Kasumi-1 (cell line): Measurements from ENCODE around the gene PXDN.
"Not testable (repeated sequence)": the region's sequence is repeated elsewhere in the genome, so short reads cannot be mapped to it uniquely, and the experiment has no call there.

Experiments
- DNase-seq, 2 experiments: peaks; one replicate each; lab custom pipeline; 2025; lab: John Stamatoyannopoulos, UW

Gene PXDN

DNA sequence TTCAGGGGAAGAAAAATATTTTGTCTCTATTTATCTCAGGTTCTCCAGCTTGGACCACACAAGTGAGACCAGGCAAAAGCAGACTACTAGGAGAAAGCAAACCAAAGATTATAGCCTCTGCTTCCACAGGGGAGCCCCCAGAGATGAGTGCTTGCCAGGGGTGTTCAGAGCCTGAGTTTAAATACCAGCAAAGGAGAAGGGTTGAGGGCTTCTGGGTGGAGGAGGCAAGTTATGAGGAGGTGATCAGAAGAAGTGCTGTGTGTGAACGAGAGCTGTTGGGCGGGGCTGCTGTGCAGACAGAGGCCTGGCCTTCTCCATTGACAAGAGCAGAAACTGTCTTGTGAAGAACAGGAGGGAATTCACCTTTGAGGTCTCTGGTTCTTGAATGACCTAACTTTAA, 32.8 kb upstream of the PXDN start:
- DNase-seq, result no peak

DNA sequence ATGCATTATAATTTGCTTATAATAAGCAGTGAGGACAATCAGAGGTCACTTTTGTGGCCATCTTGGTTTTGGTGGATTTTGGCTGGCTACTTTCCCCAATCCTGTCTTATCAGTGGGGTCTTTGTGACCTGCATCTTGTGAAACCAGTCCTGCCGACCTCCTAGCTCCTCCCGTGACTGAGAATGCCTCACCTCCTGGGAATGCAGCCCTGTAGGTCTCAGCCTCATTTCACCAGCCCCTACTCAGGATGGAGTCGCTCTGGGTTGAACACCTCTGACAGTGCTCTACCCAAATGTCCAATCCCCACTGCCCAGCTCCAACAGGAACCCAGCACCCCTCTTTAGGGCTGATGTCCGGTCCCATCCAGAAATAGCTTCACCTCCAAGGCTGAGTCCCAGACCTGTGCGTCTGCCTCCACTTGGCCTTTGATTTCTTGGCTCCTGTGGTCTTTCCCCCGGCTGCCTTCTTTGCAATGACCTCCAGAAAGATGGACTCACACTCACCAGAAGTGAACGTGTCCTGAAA, 31.3 kb upstream of the PXDN start:
- DNase-seq, result no peak

DNA sequence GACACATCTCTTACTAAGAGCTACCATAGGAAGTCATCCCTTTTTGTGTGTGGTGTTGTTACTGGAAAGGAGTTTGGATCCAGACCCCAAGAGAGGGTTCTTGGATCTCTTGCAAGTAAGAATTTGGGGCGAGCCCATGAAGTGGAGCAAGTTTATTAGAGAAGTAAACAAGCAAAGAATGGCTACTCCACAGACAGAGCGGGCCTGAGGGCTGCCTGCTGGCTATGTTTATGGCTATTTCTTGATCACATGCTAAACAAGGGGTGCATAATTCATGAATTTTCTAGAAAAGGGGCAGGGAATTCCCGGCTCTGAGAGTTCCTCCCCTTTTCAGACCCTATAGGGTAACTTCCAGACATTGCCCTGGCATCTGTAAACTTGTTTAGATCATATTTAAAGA, 30.6 kb upstream of the PXDN start:
- no peak for DNase-seq

DNA sequence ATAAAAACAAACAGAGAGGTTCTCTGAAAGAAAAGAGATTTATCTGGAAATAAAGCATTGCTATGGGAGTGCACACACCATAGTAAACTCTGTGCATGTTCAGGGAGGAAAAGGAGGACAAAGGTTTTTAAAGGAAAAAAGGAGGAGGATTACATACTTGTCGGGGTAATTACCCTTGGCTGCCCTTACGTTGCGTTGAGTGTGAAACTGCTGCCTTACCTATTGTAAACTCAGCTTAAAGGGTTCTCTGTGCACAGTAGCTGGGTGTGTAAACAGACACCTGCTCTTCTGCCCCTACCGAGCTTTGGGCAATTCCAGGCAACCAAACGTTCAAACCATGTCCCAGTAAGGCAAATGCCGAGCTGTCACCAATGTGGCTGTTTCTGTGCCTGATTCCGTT, 29.6 kb upstream of the PXDN start:
- no peak for DNase-seq

DNA sequence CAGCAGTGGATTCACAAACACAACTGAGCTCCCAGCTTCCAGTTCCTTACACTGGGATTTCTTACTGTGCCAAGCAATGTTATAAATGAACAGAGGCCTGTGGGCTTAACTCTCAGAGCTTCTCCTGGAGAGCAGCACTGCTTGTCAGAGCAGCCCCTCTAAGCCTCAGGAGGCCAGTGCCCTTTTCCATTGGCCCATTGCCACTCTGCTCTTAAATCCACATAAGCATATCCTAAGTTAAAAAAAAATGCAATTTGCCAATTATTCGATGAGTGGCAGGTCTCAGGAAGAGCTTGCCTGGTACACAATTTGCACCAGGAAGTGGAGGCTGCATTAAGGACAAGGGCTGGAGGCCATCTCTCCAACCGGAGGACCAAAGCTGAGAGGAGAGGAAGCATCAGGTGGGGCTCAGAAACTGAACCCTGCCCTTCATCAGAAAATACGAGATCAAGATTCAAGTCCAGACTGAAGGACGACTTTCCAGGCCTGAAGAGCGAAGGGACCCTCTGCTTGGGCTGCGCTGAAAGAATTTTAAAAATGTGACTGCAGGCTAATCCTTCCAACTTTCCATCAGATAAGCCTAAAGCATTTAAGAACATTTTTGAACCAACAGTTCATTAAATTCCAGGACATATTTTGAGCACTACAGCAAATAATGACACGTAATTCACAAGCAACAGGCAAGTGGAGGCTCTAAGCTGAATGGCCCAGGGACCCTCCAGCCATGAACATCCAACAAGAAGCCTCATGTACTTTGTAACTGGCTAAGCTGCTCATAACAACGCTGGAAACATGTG, 28.4 kb upstream of the PXDN start:
- DNase-seq, result no peak

DNA sequence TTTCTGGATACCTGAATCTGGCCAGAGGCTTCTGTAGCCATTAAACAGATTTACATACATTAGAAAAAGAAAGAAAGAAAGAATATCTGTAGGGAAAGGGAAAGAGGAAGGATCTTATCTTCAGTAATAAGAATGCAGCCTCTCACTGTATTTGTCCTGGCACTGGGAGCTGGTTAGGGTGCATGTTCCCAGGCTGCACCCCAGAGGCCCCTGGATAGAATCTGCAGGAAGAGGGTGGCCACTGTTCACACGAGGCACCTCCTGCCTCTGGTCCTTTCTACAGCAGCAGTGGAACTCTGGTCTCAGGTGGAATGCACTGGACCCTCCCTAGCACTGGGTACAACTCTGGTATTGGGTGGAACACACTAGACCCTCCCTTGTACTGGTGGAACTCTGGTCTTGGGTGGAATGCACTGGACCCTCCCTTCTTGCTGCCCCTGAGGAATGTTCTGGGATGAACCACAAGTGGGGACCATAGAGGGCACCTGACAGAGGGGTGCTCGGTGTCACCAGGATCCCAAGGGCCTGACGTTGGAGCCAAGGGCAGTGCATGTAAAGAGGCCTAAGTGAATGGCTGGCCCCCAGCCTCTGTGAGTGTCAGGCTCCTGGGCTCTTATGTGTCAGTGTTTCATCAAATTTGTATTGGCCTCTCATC, 27.4 kb upstream of the PXDN start:
- DNase-seq, result no peak

DNA sequence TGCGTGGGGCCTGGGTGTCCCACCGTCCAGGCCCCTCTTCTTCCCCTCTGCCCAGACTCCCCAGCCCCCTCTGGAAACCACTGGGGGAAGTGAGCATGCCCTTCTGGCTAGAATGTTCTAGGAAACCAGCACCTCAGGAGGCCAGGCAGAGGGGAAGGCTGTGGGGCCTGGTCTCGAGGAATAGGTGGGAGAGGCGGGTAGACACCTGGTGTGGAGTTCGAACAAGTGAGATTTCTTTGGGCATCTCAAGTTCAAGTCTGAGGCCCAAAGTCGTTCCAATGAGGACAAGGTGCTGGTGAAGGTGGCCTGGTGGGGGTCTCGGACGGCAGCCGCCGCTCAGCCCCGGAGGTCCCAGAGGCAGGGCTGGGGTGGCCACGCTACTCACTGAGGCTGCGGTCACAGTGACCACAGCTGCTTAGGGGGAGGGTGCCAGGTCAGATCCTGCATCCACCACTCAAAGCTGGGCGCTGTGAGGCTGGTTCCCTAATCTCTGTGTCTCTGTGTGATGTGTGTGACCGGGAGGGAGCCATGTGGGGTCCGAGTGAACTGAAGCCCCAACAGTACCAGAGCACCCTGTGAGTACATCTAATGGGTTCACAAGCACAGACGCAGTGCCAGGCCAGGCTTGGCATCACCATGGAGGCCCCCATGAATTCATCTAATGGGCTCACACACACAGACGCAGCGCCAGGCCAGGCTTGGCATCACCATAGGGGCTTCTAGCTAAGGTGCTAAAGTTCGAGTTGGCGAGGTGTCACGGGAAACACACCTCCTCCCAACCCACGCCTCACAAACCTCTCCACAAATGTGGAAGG, 26.5 kb upstream of the PXDN start:
- DNase-seq, result no peak

DNA sequence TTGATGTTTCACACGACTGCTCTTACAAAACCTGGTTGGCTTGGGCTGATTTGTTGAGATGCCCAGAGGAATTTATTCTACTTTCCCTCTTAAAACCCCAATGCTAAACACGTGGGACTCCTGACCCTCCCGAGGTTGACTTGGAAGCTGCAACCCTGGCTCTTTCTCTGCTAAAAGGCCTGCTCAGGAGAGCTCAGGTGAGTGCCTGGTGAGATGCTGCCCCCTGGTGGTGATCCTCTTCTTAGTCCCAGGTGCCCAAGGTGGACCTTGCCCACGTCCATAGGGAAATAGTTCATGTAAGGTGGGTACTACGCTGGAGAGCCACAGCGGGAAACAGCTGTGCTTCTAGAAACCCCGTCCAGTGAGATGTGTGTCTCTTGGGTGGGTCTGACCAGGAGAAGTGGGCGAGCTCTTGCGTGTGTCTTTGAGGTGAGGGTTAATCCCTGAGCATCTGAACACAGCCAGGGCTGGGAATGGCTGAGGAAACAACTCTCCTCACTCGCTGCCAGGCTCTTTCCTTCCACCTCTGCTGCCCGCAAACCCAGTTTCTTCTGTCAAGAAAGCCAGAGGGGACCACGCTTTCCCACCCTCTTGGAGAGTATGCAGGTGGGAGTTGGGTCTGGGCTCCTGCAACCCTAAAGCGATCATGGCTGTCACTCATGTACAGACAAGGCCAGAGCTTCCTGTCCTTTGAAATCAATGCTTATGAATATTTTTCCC, 25.5 kb upstream of the PXDN start:
- DNase-seq, result no peak

DNA sequence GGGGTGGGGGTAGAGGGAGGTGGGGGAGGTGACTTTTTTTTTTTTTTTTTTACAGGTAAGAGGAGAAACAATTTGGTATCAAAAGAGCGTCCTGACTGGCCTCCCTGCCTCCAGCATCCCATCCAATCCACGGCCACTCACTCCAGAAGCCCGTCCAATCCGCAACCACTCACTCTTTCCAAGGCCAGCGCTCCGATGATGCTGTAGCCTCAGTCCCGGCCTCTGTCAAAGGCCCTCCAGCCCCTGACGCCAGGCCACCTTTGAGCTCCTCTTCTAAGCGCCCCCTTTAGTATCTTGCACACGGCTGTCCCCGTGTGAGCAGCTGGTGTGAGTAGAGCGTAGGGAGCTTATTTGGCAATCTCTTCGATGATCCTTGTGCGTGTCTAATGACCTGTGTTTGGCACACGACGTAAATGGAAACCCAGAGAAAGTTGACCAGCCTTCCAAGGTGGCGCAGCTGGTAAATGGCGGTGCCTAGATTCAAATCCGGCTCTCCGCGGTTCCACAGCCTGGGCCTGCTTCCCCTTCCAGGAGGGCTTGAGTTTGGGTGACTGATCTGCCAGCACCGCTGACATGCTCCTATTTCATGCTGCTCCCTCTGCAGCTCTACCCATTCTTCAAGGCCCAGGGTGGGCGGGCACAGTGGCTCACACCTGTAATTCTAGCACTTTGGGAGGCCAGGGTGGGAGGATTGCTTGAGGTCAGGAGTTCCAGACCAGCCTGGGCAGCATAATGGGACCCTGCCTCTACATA, 23.8 kb upstream of the PXDN start:
- no peak for DNase-seq

DNA sequence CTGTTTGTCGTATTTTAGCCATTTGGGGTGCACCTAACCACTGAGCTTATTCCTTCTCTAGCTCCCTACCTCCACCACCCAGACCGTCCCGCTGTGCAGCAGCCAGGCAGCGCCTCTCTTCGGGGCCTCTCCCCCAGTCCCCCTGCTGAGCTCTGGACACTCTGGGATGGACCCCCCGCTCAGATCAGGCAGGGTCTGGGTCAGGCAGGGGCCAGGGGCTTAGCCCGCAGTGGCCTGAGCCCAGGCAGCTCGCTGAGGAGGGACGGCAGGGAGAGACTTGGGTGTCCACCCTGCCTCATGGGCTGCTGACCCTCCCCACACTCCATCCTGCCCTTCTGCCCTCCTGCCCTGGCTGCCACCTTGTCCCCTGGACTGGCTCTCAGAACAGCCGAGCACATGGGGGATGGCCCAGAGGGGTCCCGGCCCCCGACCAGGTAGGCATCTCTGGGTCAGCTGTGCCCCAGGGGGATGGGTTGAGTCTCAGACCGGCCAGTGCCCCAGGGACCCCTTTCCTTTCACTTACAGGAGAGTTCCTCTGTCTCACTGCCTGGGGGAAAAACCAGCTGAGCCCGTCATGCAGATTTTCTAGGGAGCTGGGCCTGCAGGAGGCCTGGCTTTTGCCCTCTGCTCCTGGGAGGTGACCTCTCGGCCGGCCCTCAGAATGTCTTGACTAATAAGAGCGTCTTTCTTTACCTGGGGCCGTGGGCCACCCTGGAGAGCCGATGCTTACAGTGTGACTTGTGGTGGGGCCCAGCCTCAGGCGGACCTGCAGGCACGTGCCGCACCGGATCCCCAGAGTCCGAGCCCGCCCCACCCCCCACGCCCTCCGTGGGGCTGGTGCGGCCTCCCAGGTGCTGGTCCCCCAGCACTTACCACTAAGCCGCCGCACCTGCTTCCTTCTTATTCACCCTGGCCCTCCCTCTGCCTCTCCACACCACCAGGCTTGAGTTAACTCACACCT, 22.8 kb upstream of the PXDN start:
- DNase-seq, result no peak

DNA sequence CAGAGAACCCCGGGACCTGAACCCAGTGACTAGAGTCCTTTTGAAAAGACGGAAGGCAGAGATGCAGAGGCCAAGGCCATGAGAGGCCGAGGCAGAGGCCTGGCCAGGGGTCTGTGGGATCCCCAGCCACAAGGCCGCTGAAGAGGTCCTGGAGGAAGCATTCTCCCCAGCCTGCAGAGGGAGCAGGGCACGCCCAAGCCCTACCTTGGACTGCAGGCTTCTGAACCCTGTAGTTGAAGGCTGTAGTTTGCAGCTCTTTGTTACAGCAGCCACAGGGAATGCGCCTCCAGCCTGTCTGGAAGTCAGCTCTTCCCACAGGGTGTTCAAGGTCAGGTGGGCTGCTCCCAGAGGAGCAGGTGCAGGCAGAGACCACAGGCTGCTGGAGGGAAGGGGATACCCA, 22.1 kb upstream of the PXDN start:
- no peak for DNase-seq

DNA sequence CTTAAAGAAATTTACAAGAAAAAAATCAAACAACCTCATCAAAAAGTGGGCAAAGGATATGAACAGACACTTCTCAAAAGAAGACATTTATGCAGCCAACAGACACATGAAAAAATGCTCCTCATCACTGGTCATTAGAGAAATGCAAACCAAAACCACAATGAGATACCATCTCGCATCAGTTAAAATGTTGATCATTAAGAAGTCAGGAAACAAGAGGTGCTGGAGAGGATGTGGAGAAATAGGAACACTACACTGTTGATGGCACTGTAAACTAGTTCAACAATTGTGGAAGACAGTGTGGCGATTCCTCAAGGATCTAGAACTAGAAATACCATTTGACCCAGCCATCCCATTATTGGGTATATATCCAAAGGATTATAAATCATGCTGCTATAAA, 20.9 kb upstream of the PXDN start:
- not testable (repeated sequence) for DNase-seq

DNA sequence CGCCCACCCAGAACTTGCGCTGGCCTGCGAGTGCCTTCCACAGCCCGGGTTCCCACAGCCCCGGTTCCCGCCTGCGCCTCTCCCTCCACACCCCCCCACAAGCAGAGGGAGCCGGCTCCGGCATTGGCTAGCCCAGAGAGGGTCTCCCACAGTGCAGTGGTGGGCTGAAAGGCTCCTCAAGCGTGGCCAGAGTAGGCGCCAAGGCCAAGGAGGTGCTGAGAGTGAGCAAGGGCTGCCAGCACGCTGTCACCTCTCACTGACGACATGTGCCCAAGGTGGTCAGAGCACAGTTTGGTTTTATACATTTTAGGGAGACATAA, 15.3 kb upstream of the PXDN start:
- no peak for DNase-seq

DNA sequence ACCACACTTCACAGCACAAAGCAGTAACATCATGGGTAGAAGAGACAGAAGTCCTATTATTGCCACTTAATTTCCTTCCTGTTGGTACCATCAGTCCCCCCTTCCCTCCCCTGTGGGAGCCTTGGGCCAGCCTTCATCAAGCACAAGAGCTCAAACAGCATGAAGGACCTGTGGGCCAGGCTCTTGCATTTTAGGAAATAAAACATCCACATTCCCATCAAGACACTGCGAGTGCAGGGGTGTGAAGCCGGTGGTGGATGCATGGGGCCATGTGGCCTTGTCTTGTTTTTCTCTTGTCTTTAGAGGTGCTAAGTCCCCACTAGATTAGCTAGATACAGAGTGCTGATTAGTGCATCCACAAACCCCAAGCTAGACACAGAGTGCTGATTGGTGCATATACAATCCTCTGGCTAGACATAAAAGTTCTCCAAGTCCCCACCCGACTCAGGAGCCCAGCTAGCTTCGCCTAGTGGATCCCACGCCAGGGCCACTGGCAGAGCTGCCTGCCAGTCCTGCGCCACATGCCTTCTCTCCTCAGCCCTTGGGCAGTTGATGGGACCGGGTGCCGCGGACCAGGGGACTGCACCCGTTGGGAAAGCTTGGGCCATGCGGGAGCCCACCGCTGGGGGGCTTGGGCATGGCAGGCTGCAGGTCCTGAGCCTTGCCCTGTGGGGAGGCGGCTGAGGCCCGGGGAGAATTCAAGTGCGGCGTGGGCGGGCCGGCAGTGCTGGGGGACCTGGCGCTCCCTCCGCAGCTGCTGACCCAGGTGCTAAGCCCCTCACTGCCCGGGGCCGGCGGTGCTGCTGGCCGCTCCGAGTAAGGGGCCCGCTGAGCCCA, 14.7 kb upstream of the PXDN start:
- DNase-seq, result no peak

DNA sequence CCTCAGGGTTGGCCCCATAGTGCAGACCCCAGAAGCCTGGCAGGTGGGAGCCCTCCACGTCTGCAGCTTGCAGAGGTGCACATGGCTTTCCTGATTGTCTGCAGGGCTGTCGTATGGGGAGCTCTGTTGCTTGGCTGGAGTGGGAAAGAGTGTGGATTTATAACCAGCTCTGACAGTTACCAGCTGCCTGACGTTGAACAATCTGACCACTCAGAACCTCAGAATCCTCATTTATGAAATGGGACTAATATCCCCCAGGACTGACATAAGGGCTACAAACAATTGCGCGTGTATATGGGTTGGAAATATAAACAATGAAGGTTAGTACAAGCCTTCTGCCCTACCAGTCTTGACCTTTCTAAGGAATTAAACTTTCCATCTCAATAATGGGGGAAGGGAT, 13.9 kb upstream of the PXDN start:
- no peak for DNase-seq

DNA sequence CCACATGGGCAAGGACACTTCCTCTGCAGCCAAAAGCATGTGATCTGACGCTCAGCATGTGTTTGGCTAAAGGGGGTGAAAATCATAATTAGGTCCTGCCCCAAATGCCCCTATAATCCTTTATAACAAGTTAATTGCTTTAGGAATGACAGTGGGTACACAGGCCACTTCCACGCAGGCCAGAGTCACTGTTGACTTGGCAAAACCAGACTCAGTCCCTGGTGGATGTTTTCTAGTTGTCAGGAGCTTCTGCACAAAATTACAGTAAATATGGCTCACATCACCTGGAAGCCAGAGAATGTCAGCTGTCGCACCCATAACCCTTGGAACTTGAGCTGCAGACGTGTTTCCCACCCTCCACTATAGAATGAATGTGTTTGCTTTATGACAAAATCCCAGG, 13.3 kb upstream of the PXDN start:
- no peak for DNase-seq

DNA sequence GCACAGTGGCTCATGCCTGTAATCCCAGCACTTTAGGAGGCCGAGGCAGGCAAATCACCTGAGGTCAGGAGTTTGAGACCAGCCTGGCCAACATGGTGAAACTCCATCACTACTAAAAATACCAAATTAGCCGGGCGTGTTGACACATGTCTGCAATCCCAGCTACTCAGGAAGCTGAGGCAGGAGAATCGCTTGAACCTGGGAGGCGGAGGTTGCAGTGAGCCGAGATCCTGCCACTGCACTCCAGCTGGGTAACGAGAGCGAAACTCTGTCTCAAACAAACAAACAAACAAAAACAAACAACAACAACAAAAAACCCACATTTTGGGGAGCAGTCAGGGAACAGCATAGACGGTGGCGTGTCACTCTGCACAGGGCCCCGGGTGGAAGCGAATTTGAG, 12.8 kb upstream of the PXDN start:
- not testable (repeated sequence) for DNase-seq

DNA sequence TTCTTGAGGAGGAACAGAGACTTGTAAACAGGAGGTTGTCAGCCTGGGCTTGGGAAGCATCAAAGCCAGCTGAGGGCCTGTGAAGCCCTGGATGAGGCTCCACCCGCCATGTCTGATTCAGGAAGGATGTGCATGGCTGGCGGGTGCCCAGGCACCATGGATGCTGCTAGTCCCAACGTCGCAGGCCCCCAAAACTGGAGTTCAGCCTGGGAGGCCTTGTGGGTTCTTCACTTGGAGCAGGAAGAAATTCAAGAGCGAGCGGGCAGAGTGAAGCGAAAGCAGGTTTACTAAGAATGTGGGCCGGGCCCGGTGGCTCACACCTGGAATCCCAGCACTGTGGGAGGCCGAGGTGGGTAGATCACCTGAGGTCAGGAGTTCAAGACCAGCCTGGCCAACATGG, 12.1 kb upstream of the PXDN start:
- DNase-seq, result no peak

DNA sequence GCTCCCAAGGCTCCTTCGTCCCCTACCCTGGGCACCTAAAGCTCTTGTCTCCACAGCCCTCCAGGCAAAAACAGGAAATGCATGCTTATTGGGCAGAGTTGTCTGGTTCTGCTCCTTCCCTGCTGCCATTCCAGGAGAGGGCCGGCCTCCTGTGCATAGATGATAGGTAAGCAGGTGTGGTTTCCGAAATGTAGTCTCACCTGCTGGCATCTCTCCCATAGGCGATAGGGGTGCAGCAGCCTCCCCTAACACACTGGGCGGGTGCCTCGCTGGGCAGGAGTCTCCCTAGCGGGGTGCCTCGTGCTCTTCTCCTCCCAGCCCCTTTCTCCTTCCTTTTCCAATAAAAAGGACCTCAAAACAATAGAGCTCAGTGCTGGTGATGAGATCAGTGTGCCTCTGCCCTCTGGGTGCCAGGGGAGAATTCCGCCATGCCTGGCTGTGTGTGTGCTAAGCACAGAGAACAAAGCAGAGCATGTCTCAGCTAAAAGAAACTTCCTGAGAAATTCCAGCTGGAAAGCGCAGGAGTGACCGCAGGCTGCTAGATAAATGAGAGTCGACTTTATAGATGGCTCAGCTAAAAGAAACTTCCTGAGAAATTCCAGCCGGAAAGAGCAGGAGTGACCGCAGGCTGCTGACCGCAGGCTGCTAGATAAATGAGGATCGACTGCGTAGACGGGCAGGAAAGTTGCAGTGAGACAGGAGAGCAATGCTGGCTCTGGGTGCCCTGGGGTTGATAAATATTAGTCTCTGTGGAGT, 11.3 kb upstream of the PXDN start:
- DNase-seq, result no peak
